H9 (cell line): ENCODE results near the gene GSN. TPM values are rescaled to one million over a fixed set of nuclear protein-coding genes. Genes with fewer than 3 reads are reported as not detected.

Experiments used
- DNase-seq: peaks from one replicate; pipeline ENCODE4 v3.0.0-alpha.2; 2017
- H2AFZ ChIP-seq: one replicate; pipeline ENCODE4 v1.6.1; 2013; ENCODE audit warnings: mild to moderate bottlenecking, low read length, control low read depth, moderate library complexity
- H2AK5ac ChIP-seq: 2 replicates; pipeline ENCODE4 v1.6.1; 2013; ENCODE audit warnings: low read length, control low read depth, mixed read lengths; ENCODE audit not compliant: insufficient read length
- H2BK120ac ChIP-seq: one replicate; pipeline ENCODE4 v1.6.1; 2013; ENCODE audit warnings: low read depth, mild to moderate bottlenecking, low read length, control low read depth, inconsistent platforms; ENCODE audit not compliant: poor library complexity, severe bottlenecking
- H2BK12ac ChIP-seq: 2 replicates; pipeline ENCODE4 v1.6.1; 2013; ENCODE audit warnings: low read length, control low read depth, mixed read lengths, low read depth; ENCODE audit not compliant: insufficient read length
- H2BK15ac ChIP-seq: 2 replicates; pipeline ENCODE4 v1.6.1; 2013; ENCODE audit warnings: low read depth, low read length, control low read depth
- H2BK20ac ChIP-seq: one replicate; pipeline ENCODE4 v1.6.1; 2013; ENCODE audit warnings: low read depth, mild to moderate bottlenecking, low read length, control low read depth, inconsistent platforms; ENCODE audit not compliant: poor library complexity, severe bottlenecking
- H2BK5ac ChIP-seq: 2 replicates; pipeline ENCODE4 v1.6.1; 2013; ENCODE audit warnings: low read length, control low read depth, mixed read lengths; ENCODE audit not compliant: insufficient read length
- H3K14ac ChIP-seq: 2 replicates; pipeline ENCODE4 v1.6.1; 2013; ENCODE audit warnings: low read length, control low read depth; ENCODE audit not compliant: insufficient read depth
- H3K18ac ChIP-seq: 2 replicates; pipeline ENCODE4 v1.6.1; 2013; ENCODE audit warnings: low read depth, mild to moderate bottlenecking, mixed read lengths, low read length, control low read depth; ENCODE audit not compliant: insufficient read length
- H3K23ac ChIP-seq: 2 replicates; pipeline ENCODE4 v1.6.1; 2013; ENCODE audit warnings: low read length, control low read depth, mixed read lengths, low read depth; ENCODE audit not compliant: insufficient read length
- H3K23me2 ChIP-seq: 2 replicates; pipeline ENCODE4 v1.6.1; 2013; ENCODE audit warnings: low read depth, mild to moderate bottlenecking, mixed read lengths, low read length, control low read depth; ENCODE audit not compliant: insufficient read length, poor library complexity, severe bottlenecking
- H3K27ac ChIP-seq: 2 replicates; pipeline ENCODE4 v1.5.1; 2013; ENCODE audit warnings: low read length, control low read depth, mixed read lengths, low read depth; ENCODE audit not compliant: insufficient read length
- H3K27me3 ChIP-seq: 2 replicates; pipeline ENCODE4 v1.6.1; 2013; ENCODE audit warnings: low read length, control low read depth, inconsistent platforms; ENCODE audit not compliant: insufficient read depth
- H3K4ac ChIP-seq: 2 replicates; pipeline ENCODE4 v1.6.1; 2013; ENCODE audit warnings: low read depth, mild to moderate bottlenecking, control low read depth, inconsistent platforms, low read length, moderate library complexity
- H3K4me1 ChIP-seq: 2 replicates; pipeline ENCODE4 v1.6.1; 2013; ENCODE audit warnings: low read length, control low read depth, inconsistent platforms; ENCODE audit not compliant: insufficient read depth
- H3K4me2 ChIP-seq: 2 replicates; pipeline ENCODE4 v1.6.1; 2013; ENCODE audit warnings: low read length, control low read depth, mixed read lengths; ENCODE audit not compliant: insufficient read length, insufficient read depth
- H3K56ac ChIP-seq: 2 replicates; pipeline ENCODE4 v1.6.1; 2013; ENCODE audit warnings: low read depth, mild to moderate bottlenecking, mixed read lengths, low read length, control low read depth; ENCODE audit not compliant: insufficient read length
- H3K79me1 ChIP-seq: 2 replicates; pipeline ENCODE4 v1.6.1; 2013; ENCODE audit warnings: low read depth, mild to moderate bottlenecking, moderate library complexity, low read length, control low read depth, inconsistent platforms; ENCODE audit not compliant: insufficient read depth, poor library complexity, severe bottlenecking
- H3K79me2 ChIP-seq: 2 replicates; pipeline ENCODE4 v1.6.1; 2013; ENCODE audit warnings: low read length, control low read depth, inconsistent platforms; ENCODE audit not compliant: insufficient read depth
- H3K9ac ChIP-seq: 2 replicates; pipeline ENCODE4 v1.6.1; 2013; ENCODE audit warnings: low read length, control low read depth, mixed read lengths; ENCODE audit not compliant: insufficient read length; ENCODE audit errors: extremely low read depth
- H3K9me3 ChIP-seq: one replicate; pipeline ENCODE4 v1.6.1; 2013; ENCODE audit warnings: low read depth, low read length, inconsistent platforms; ENCODE audit not compliant: control insufficient read depth
- H3T11ph ChIP-seq: one replicate; pipeline ENCODE4 v1.6.1; 2013; ENCODE audit warnings: mild to moderate bottlenecking, low read length, control low read depth, inconsistent platforms
- H4K20me1 ChIP-seq: one replicate; pipeline ENCODE4 v1.6.1; 2013; ENCODE audit not compliant: control insufficient read depth, insufficient read length, insufficient read depth
- H4K5ac ChIP-seq: 2 replicates; pipeline ENCODE4 v1.6.1; 2013; ENCODE audit warnings: low read depth, mild to moderate bottlenecking, mixed read lengths, low read length, control low read depth; ENCODE audit not compliant: insufficient read length
- H4K8ac ChIP-seq: replicated peaks from 2 replicates; pipeline ENCODE4 v1.6.1; 2013; ENCODE audit warnings: low read length, control low read depth, mixed read lengths, low read depth; ENCODE audit not compliant: insufficient read length
- H4K91ac ChIP-seq: 2 replicates; pipeline ENCODE4 v1.6.1; 2013; ENCODE audit warnings: low read depth, mild to moderate bottlenecking, moderate library complexity, mixed read lengths, low read length, control low read depth; ENCODE audit not compliant: insufficient read length
- H3K27ac Mint-ChIP-seq, 3 experiments: 2 replicates in 2 of 3; 3 replicates in 1 of 3; pipeline ENCODE4 v1.8.0; 2020 to 2021; ENCODE audit warnings: mixed read lengths in 3 of 3, mild to moderate bottlenecking in 1 of 3, moderate library complexity in 1 of 3
- H3K27me3 Mint-ChIP-seq: 2 replicates; pipeline ENCODE4 v1.8.0; 2021; ENCODE audit warnings: low read depth, mild to moderate bottlenecking, moderate library complexity, mixed read lengths
- H3K36me3 Mint-ChIP-seq, 3 experiments: 2 replicates in 2 of 3; 3 replicates in 1 of 3; pipeline ENCODE4 v1.8.0; 2020 to 2021; ENCODE audit warnings: low read depth in 3 of 3, mixed read lengths in 3 of 3; ENCODE audit not compliant: insufficient read depth in 1 of 3
- H3K4me1 Mint-ChIP-seq, 2 experiments: 2 replicates each; pipeline ENCODE4 v1.8.0; 2020; ENCODE audit warnings: mixed read lengths in 2 of 2
- H3K4me3 Mint-ChIP-seq, 2 experiments: 2 replicates in 1 of 2; 3 replicates in 1 of 2; pipeline ENCODE4 v1.8.0; 2020 to 2021; ENCODE audit warnings: mild to moderate bottlenecking in 2 of 2, mixed read lengths in 2 of 2, moderate library complexity in 1 of 2
- H3K9me3 Mint-ChIP-seq, 2 experiments: 2 replicates in 1 of 2; 3 replicates in 1 of 2; pipeline ENCODE4 v1.8.0; 2020; ENCODE audit warnings: mild to moderate bottlenecking in 2 of 2, mixed read lengths in 2 of 2, moderate library complexity in 1 of 2
- CTCF ChIP-seq: fragments of 200-600 bp; sonication (generic); conservative IDR thresholded peaks from 3 replicates; pipeline ENCODE4 v1.8.0; 2021; ENCODE audit warnings: antibody characterized with exemption, mild to moderate bottlenecking
- WGBS: extraction: QIAGEN DNeasy Blood & Tissue Kit; methylation state at CpG from one replicate; pipeline ENCODE4 v1.1.7; 2013; ENCODE audit warnings: missing lambda C conversion rate, low lambda C conversion rate, mixed read lengths; ENCODE audit not compliant: insufficient read length; ENCODE audit errors: extremely low coverage; 5-methylcytosine and 5-hydroxymethylcytosine counted together
- total RNA-seq: library from RNA; stranded (reverse); gene quantifications from 2 replicates; pipeline ENCODE4 v1.2.1, GENCODE V29; 2021

Gene GSN
- total RNA-seq, 1 experiment from 2014 or later = 14.9 TPM

DNA sequence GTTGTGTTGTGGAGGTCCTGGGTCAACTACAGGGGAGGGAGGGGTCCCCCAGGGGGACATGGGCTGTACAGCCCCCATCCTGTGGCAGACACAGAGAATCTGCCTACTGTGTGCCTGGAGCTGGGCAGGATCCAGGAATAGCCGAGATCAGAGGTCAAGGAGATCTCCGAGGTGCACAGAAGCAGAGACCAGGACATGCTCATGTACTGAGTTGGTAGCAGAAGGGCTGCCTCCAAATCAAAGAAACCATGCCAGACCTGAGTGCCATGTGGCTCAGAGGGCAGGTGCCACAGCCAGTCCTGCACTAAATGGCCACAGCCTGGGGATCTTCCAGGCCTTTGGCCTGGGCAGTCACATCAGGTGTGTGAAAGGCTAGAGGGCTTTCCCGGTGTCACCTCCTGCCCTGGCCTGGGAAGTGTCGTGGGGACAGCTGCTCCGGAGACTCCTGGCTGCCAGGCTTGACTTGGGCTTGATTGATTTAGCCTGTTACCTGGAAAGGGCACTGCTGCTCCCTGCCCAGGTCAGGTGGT lies 27.8 kb downstream of the GSN start:
- Mint-ChIP-seq H3K27me3 (peaks cover 94% of the 10 kb centered on the region), H3K9me3 (no peaks in the 10 kb centered on the region; a peak in 1 of 5 replicates), H3K36me3 (peaks cover 0 to 1% (median 0%) of the 10 kb centered on the region in 3 experiments; a peak in 1 of 7 replicates), H3K4me3 (no peak overlapping the region), H3K4me1 (peaks cover 23 to 33% of the 10 kb centered on the region in 2 experiments), H3K27ac (no peak overlapping the region)
- Histone ChIP-seq H2BK15ac (no peak overlapping the region), H3K18ac (no peak overlapping the region), H3K79me1 (no peaks in the 10 kb centered on the region), H3K4ac (no peak overlapping the region), H3K23ac (no peak overlapping the region), H4K91ac (no peak overlapping the region), H2AFZ (no peak overlapping the region), H4K20me1 (no peaks in the 10 kb centered on the region), H2AK5ac (no peak overlapping the region), H3K27ac (no peak overlapping the region), H3K27me3 (peaks cover 8% of the 10 kb centered on the region; the same call in 1 of the 2 replicates), H2BK20ac (no peak overlapping the region), H2BK12ac (no peak overlapping the region), H3K4me1 (peaks cover 8% of the 10 kb centered on the region), H3K9ac (no peak overlapping the region), H4K8ac (no peak overlapping the region), H3K56ac (no peak overlapping the region), H3K79me2 (no peaks in the 10 kb centered on the region), H3K14ac (no peak overlapping the region), H3K23me2 (peaks cover 4% of the 10 kb centered on the region), H4K5ac (no peak overlapping the region), H3K9me3 (no peaks in the 10 kb centered on the region), H2BK120ac (no peak overlapping the region), H3T11ph (no peak overlapping the region), H2BK5ac (no peak overlapping the region), H3K4me2 (no peak overlapping the region)
- DNase-seq = no peak
- TF ChIP-seq CTCF = no peak
- WGBS = no CpG with 5 or more reads among the region's 5 CpGs
